ENCODE results near the gene SIRT7.
A peak's percentile ranks its signal among the peaks of the same experiment; 100 is the strongest.

DNA sequence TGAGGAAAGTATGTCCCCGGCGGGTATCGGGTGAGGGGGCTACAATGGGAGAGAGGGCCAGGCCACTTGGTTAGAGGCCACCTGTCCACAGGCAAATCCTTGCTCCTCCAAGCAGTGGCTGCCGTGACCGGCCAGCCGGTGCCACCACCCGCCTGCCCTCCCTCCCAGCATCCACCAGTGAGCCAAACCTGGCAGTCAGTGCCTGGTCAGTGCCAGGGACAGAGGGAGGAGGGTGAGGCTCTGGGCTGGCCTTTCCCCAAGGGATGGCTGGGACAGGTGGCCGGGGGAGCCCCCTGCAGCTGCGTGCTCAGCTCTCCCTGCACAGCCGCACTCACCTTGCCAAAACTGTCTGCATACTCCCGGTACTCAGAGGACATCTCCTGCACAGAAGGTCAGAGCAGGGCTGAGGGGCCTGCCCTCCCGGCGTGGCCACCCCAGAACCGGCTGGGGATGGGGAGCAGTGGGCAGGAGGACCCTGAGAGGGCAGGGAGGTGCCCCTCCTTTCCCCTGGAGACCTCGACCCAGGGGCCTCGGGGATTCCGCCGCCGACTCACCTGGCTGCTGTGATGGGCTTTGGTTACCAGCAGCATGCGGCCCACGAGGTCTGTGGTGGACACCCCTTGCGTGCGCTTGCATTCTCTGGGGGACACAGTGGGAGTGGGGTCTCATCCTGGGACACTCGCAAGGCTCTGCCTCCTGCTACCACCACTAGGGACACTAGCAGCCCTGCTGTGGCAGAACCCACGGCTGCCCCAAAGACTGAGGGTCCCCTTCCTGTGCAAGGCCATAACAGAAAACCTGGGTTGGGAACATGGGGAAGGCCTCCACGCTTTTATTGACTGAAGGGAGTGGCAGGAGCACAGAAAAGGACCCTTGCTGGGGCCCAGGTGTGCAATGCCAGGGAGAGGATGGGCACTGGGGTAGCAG, 10.5 kb downstream of the SIRT7 start:
- TF ChIP-seq, protein P1, sequence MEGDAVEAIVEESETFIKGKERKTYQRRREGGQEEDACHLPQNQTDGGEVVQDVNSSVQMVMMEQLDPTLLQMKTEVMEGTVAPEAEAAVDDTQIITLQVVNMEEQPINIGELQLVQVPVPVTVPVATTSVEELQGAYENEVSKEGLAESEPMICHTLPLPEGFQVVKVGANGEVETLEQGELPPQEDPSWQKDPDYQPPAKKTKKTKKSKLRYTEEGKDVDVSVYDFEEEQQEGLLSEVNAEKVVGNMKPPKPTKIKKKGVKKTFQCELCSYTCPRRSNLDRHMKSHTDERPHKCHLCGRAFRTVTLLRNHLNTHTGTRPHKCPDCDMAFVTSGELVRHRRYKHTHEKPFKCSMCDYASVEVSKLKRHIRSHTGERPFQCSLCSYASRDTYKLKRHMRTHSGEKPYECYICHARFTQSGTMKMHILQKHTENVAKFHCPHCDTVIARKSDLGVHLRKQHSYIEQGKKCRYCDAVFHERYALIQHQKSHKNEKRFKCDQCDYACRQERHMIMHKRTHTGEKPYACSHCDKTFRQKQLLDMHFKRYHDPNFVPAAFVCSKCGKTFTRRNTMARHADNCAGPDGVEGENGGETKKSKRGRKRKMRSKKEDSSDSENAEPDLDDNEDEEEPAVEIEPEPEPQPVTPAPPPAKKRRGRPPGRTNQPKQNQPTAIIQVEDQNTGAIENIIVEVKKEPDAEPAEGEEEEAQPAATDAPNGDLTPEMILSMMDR (conservative IDR thresholded peaks at IDR 0.05 in 1 of 2, IDR thresholded peaks at IDR 0.05 in 1 of 2; ENCODE audit: extremely low read depth in 1 of 2, insufficient read depth in 1 of 2, low read depth in 1 of 2, low read length in 2 of 2) = peak in 1 of 2 donors; percentile 6
- no peak for TF ChIP-seq EZH2 (IDR thresholded peaks at IDR 0.05; ENCODE audit: borderline replicate concordance, low read length)

All from mammary epithelial cell (primary cell).